HCT116 (cell line): ENCODE measurements around the gene TRPC1.

Source experiments
- ATF3 ChIP-seq: IDR thresholded peaks from 2 replicates; pipeline ENCODE4 v1.6.1; 2012
- CTCF ChIP-seq, 3 experiments: fragments of 200-600 bp in 1 of 3; sonication (generic) in 1 of 3; IDR thresholded peaks in 2 of 3; conservative IDR thresholded peaks in 1 of 3; 2 replicates each; pipeline ENCODE4 v1.5.1; 2012 to 2017; ENCODE audit warnings: low read depth in 2 of 3, low read length in 2 of 3, antibody characterized with exemption in 1 of 3, borderline replicate concordance in 1 of 3, control low read depth in 1 of 3, mild to moderate bottlenecking in 1 of 3, mixed read lengths in 1 of 3, mixed run types in 1 of 3, moderate library complexity in 1 of 3; ENCODE audit not compliant: insufficient read depth in 1 of 3
- EGR1 ChIP-seq: IDR thresholded peaks from 2 replicates; pipeline ENCODE4 v1.6.1; 2012; ENCODE audit warnings: low read depth
- EZH2 ChIP-seq: fragments of 200-600 bp; sonication (generic); IDR thresholded peaks from 2 replicates; pipeline ENCODE4 v1.6.1; 2017; ENCODE audit warnings: antibody characterized with exemption, mixed run types
- EZH2phosphoT487 ChIP-seq: fragments of 200-600 bp; IDR thresholded peaks from 2 replicates; pipeline ENCODE4 v1.6.1; 2018; ENCODE audit warnings: antibody characterized with exemption, borderline replicate concordance
- FOSL1 ChIP-seq: IDR thresholded peaks from 2 replicates; pipeline ENCODE4 v1.6.1; 2012; ENCODE audit warnings: low read depth
- MAX ChIP-seq: IDR thresholded peaks from 2 replicates; pipeline ENCODE4 v1.6.1; 2012
- POLR2A ChIP-seq: IDR thresholded peaks from 2 replicates; pipeline ENCODE4 v1.7.0; 2011; ENCODE audit warnings: borderline replicate concordance; ENCODE audit not compliant: insufficient read depth, insufficient read length; ENCODE audit errors: extremely low read depth
- POLR2AphosphoS5 ChIP-seq: IDR thresholded peaks from 2 replicates; pipeline ENCODE4 v1.6.1; 2011; ENCODE audit warnings: mild to moderate bottlenecking, low read depth, low read length, moderate library complexity
- REST ChIP-seq: IDR thresholded peaks from 2 replicates; pipeline ENCODE4 v1.6.1; 2012; ENCODE audit warnings: low read depth
- SP1 ChIP-seq: IDR thresholded peaks from 2 replicates; pipeline ENCODE4 v1.6.1; 2012; ENCODE audit warnings: low read depth
- SRF ChIP-seq: IDR thresholded peaks from 2 replicates; pipeline ENCODE4 v1.6.1; 2012; ENCODE audit warnings: low read depth
- TCF7L2 ChIP-seq: IDR thresholded peaks from 2 replicates; pipeline ENCODE4 v1.7.0; 2011; ENCODE audit warnings: borderline replicate concordance, inconsistent platforms; ENCODE audit not compliant: insufficient read depth, insufficient read length; ENCODE audit errors: extremely low read depth
- ZNF274 ChIP-seq: fragments of 200-500 bp; sonication (Bioruptor generic); IDR thresholded peaks from 2 replicates; pipeline ENCODE4 v1.6.1; 2014; ENCODE audit warnings: mild to moderate bottlenecking, low read depth, low read length, inconsistent platforms

GRCh38 chr3:142777927-142778326, 54.1 kb downstream of the TRPC1 start:
- TF ChIP-seq TCF7L2 = no peak
- no peak for TF ChIP-seq CTCF (IDR thresholded peaks at IDR 0.05 in 2 of 3, conservative IDR thresholded peaks at IDR 0.05 in 1 of 3; ENCODE audit: borderline replicate concordance in 1 of 3, insufficient read depth in 1 of 3, low read depth in 2 of 3, low read length in 2 of 3)
- TF ChIP-seq REST = no peak
- TF ChIP-seq FOSL1 = no peak
- no peak for TF ChIP-seq ATF3
- TF ChIP-seq SP1 = no peak
- TF ChIP-seq EZH2 = no peak
- TF ChIP-seq POLR2A = no peak
- no peak for TF ChIP-seq EZH2phosphoT487
- TF ChIP-seq ZNF274 = no peak
- no peak for TF ChIP-seq EGR1
- TF ChIP-seq SRF = no peak
- TF ChIP-seq MAX = no peak
- TF ChIP-seq POLR2AphosphoS5 = no peak
